CD4-positive, alpha-beta T cell treated with Interleukin-15 for 4 hours (primary cell): ENCODE results near the gene SRRM3.
"Not testable (repeated sequence)": the region's sequence is repeated elsewhere in the genome, so short reads cannot be mapped to it uniquely, and the experiment has no call there.

ENCODE experiments used
- DNase-seq: peaks from one replicate; pipeline ENCODE4 v3.0.0-alpha.2; 2020; ENCODE audit warnings: low spot score

The SRRM3 gene

GRCh38 chr7:76230214-76230613 is 28.5 kb downstream of the SRRM3 start:
- DNase-seq, result no peak

GRCh38 chr7:76231071-76231470 is 29.4 kb downstream of the SRRM3 start:
- no peak for DNase-seq

GRCh38 chr7:76231583-76231982 is 29.9 kb downstream of the SRRM3 start:
- no peak for DNase-seq

- DNase-seq, result no peak
Observed at GRCh38 chr7:76232698-76233097, 31.0 kb downstream of the SRRM3 start.

GRCh38 chr7:76233538-76234281 is 32.0 kb downstream of the SRRM3 start:
- no peak for DNase-seq

GRCh38 chr7:76234282-76234584 is 32.5 kb downstream of the SRRM3 start:
- DNase-seq, result no peak

GRCh38 chr7:76234931-76235441 is 33.3 kb downstream of the SRRM3 start:
- DNase-seq, result peak; percentile 56

- DNase-seq, result no peak
Observed at GRCh38 chr7:76236224-76236623, 34.5 kb downstream of the SRRM3 start.

- no peak for DNase-seq
Observed at GRCh38 chr7:76238326-76238725, 36.6 kb downstream of the SRRM3 start.

- no peak for DNase-seq
Observed at GRCh38 chr7:76241141-76241540, 39.4 kb downstream of the SRRM3 start.

- DNase-seq, result not testable (repeated sequence)
Observed at GRCh38 chr7:76242517-76243063, 40.9 kb downstream of the SRRM3 start.

GRCh38 chr7:76244781-76245391 is 43.2 kb downstream of the SRRM3 start:
- no peak for DNase-seq

- no peak for DNase-seq
Observed at GRCh38 chr7:76246804-76247389, 45.2 kb downstream of the SRRM3 start.

- DNase-seq, result no peak
Observed at GRCh38 chr7:76247938-76248337, 46.2 kb downstream of the SRRM3 start.

- DNase-seq, result no peak
Observed at GRCh38 chr7:76252021-76252420, 50.3 kb downstream of the SRRM3 start.

- DNase-seq, result no peak
Observed at GRCh38 chr7:76254781-76255180, 53.1 kb downstream of the SRRM3 start.

GRCh38 chr7:76257973-76258372 is 56.3 kb downstream of the SRRM3 start:
- no peak for DNase-seq

GRCh38 chr7:76259124-76260093 is 57.7 kb downstream of the SRRM3 start:
- DNase-seq, result no peak

GRCh38 chr7:76260171-76260703 is 58.5 kb downstream of the SRRM3 start:
- peak; percentile 15 for DNase-seq

- DNase-seq, result no peak
Observed at GRCh38 chr7:76261329-76261728, 59.6 kb downstream of the SRRM3 start.

GRCh38 chr7:76261931-76262330 is 60.2 kb downstream of the SRRM3 start:
- no peak for DNase-seq
